CD8-positive, alpha-beta memory T cell (primary cell): ENCODE data around the gene ABHD6. TPM values are rescaled to one million over a fixed set of nuclear protein-coding genes. Genes with fewer than 3 reads are reported as not detected.

Experiments used
- polyA plus RNA-seq: library from polyadenylated mRNA; unstranded; fragments of 300-500 nt; fragmentation: Illumina TruSeq; gene quantifications from one replicate; pipeline ENCODE4 v1.2.3, GENCODE V29; 2021
- total RNA-seq, 2 experiments: library from RNA; stranded (reverse); gene quantifications; one replicate each; pipeline ENCODE4 v1.2.3, GENCODE V29; 2021

Gene ABHD6
- total and polyA plus RNA-seq, 3 experiments from 2014 or later = 6.6 to 10.6 (median 7.1) TPM

Other genes starting within 250 kb of the ABHD6 start
- 10 to 100 TPM; 11.5 to 12.8 TPM for gene FLNB, start 229.4 kb upstream of the ABHD6 start, total RNA-seq
- 12.2 TPM for gene FLNB, start 229.4 kb upstream of the ABHD6 start, polyA plus RNA-seq
- gene DNASE1L3, start 26.8 kb upstream of the ABHD6 start, total RNA-seq = not detected
- not detected for gene DNASE1L3, start 26.8 kb upstream of the ABHD6 start, polyA plus RNA-seq
- 10 to 100 TPM; 22.7 to 24.5 TPM for gene RPP14, start 68.5 kb downstream of the ABHD6 start, total RNA-seq
- gene RPP14, start 68.5 kb downstream of the ABHD6 start, polyA plus RNA-seq = 6.3 TPM
- gene HTD2, start 68.7 kb downstream of the ABHD6 start, total RNA-seq = 10 to 100 TPM; 12.4 to 14.6 TPM
- gene HTD2, start 68.7 kb downstream of the ABHD6 start, polyA plus RNA-seq = 29.6 TPM
- gene PXK, start 95.1 kb downstream of the ABHD6 start, total RNA-seq = 10 to 100 TPM; 24.8 to 27.2 TPM
- gene PXK, start 95.1 kb downstream of the ABHD6 start, polyA plus RNA-seq = 27.8 TPM
- 10 to 100 TPM; 64.2 to 64.8 TPM for gene PDHB, start 196.0 kb downstream of the ABHD6 start, total RNA-seq
- 91.2 TPM for gene PDHB, start 196.0 kb downstream of the ABHD6 start, polyA plus RNA-seq